ENCODE results near the gene CACNA2D1.

DNA sequence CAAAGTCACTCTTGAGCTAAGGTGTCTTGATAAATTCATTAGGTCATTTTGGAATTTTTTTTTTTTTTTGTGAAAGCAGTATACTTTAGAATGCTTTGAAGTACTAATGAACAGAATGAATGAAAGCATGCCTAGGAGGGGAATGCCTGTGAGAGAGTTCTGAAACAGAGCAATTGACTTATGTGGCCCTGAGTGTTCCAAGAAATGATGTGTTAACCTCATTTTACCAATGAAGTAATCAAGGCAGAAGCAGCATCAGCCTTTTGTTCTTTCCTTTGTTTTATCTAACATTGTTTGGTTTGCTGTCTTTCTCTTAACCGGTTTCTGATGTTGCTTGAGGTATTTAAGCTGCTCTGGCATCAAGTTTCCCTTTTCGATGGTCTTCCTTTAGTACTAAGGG, 519.1 kb downstream of the CACNA2D1 start:
- TF ChIP-seq, protein P1, sequence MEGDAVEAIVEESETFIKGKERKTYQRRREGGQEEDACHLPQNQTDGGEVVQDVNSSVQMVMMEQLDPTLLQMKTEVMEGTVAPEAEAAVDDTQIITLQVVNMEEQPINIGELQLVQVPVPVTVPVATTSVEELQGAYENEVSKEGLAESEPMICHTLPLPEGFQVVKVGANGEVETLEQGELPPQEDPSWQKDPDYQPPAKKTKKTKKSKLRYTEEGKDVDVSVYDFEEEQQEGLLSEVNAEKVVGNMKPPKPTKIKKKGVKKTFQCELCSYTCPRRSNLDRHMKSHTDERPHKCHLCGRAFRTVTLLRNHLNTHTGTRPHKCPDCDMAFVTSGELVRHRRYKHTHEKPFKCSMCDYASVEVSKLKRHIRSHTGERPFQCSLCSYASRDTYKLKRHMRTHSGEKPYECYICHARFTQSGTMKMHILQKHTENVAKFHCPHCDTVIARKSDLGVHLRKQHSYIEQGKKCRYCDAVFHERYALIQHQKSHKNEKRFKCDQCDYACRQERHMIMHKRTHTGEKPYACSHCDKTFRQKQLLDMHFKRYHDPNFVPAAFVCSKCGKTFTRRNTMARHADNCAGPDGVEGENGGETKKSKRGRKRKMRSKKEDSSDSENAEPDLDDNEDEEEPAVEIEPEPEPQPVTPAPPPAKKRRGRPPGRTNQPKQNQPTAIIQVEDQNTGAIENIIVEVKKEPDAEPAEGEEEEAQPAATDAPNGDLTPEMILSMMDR (IDR thresholded peaks at IDR 0.05): no peak
- TF ChIP-seq POLR2A (IDR thresholded peaks at IDR 0.05): no peak
